ENCODE results near the gene CARNS1. TPM values are rescaled to one million over a fixed set of nuclear protein-coding genes. Genes with fewer than 3 reads are reported as not detected.

The CARNS1 gene
- total RNA-seq, 1 donor from 2014 or later = 0.68 TPM

- Mint-ChIP-seq H3K4me3 (ENCODE audit: low read depth) (no peak overlapping the region), H3K4me1 (ENCODE audit: low read depth) (peaks cover 5% of the 10 kb centered on the region), H3K36me3 (ENCODE audit: low read depth) (no peaks in the 10 kb centered on the region), H3K9me3 (no peaks in the 10 kb centered on the region), H3K27ac (no peak overlapping the region), H3K27me3 (ENCODE audit: low read depth) (peaks cover 21% of the 10 kb centered on the region)
- intact Hi-C loops (cut with micrococcal nuclease) = loop anchor here (5.0 kb wide), 1 partner anchor 114 kb away; the partner anchor contains the start of gene GRK2
- DNase-seq (ENCODE audit: low spot score) = no peak
Observed at GRCh38 chr11:67381244-67381972, 34.1 kb upstream of the CARNS1 start.

- no peaks in the 10 kb centered on the region for H3K9me3 Mint-ChIP-seq
- intact Hi-C loops (cut with micrococcal nuclease) = loop anchor here (1.0 to 5.0 kb wide), 2 partner anchors 25 to 115 kb away; partner anchors contain the start of gene GRK2
- H3K27ac Mint-ChIP-seq = no peak overlapping the region
- peaks cover 17% of the 10 kb centered on the region for H3K27me3 Mint-ChIP-seq (ENCODE audit: low read depth)
- H3K4me1 Mint-ChIP-seq (ENCODE audit: low read depth) = peaks cover 5% of the 10 kb centered on the region
- no peaks in the 10 kb centered on the region for H3K36me3 Mint-ChIP-seq (ENCODE audit: low read depth)
- peak; percentile 73 for DNase-seq (ENCODE audit: low spot score)
- H3K4me3 Mint-ChIP-seq (ENCODE audit: low read depth) = no peak overlapping the region
Observed at GRCh38 chr11:67382276-67383136, 33.0 kb upstream of the CARNS1 start.

GRCh38 chr11:67384851-67385366 is 30.6 kb upstream of the CARNS1 start:
- Mint-ChIP-seq H3K36me3 (ENCODE audit: low read depth) (no peaks in the 10 kb centered on the region), H3K9me3 (no peaks in the 10 kb centered on the region), H3K27me3 (ENCODE audit: low read depth) (peaks cover 11% of the 10 kb centered on the region), H3K4me3 (ENCODE audit: low read depth) (no peak overlapping the region), H3K4me1 (ENCODE audit: low read depth) (peaks cover 12% of the 10 kb centered on the region), H3K27ac (no peak overlapping the region)
- no peak for DNase-seq (ENCODE audit: low spot score)
- intact Hi-C loops (cut with micrococcal nuclease) = loop anchor here (5.0 kb wide), 1 partner anchor 118 kb away; the partner anchor contains the start of gene GRK2

- no peak overlapping the region for H3K4me3 Mint-ChIP-seq (ENCODE audit: low read depth)
- peaks cover 3% of the 10 kb centered on the region for H3K27me3 Mint-ChIP-seq (ENCODE audit: low read depth)
Observed at GRCh38 chr11:67387069-67387468, 28.4 kb upstream of the CARNS1 start.

GRCh38 chr11:67387518-67387917 is 28.0 kb upstream of the CARNS1 start:
- intact Hi-C loops (cut with micrococcal nuclease) = no loop called here
- no peaks in the 10 kb centered on the region for H3K9me3 Mint-ChIP-seq
- no peak overlapping the region for H3K27ac Mint-ChIP-seq

More at GRCh38 chr11:67387069-67387468, 28.4 kb upstream of the CARNS1 start:
- no peaks in the 10 kb centered on the region for H3K9me3 Mint-ChIP-seq
- peaks cover 14% of the 10 kb centered on the region for H3K4me1 Mint-ChIP-seq (ENCODE audit: low read depth)
- DNase-seq (ENCODE audit: low spot score) = no peak
- H3K36me3 Mint-ChIP-seq (ENCODE audit: low read depth) = no peaks in the 10 kb centered on the region
- H3K27ac Mint-ChIP-seq = no peak overlapping the region
- intact Hi-C loops (cut with micrococcal nuclease) = no loop called here

GRCh38 chr11:67389477-67389876 is 26.0 kb upstream of the CARNS1 start:
- peaks cover 14% of the 10 kb centered on the region for H3K36me3 Mint-ChIP-seq (ENCODE audit: low read depth)
- peak overlapping the region; percentile 74 for H3K4me3 Mint-ChIP-seq (ENCODE audit: low read depth)
- peak; percentile 41 for DNase-seq (ENCODE audit: low spot score)
- peaks cover 25% of the 10 kb centered on the region for H3K4me1 Mint-ChIP-seq (ENCODE audit: low read depth)
- H3K27ac Mint-ChIP-seq = peak overlapping the region; percentile 33
- H3K27me3 Mint-ChIP-seq (ENCODE audit: low read depth) = no peaks in the 10 kb centered on the region
- no peaks in the 10 kb centered on the region for H3K9me3 Mint-ChIP-seq
- intact Hi-C loops (cut with micrococcal nuclease) = loop anchor here (1.0 kb wide), 1 partner anchor 117 kb away; no protein-coding TSS in a partner anchor

More at GRCh38 chr11:67387518-67387917, 28.0 kb upstream of the CARNS1 start:
- Mint-ChIP-seq H3K4me1 (ENCODE audit: low read depth) (peaks cover 15% of the 10 kb centered on the region), H3K27me3 (ENCODE audit: low read depth) (peaks cover under 1% of the 10 kb centered on the region), H3K4me3 (ENCODE audit: low read depth) (no peak overlapping the region), H3K36me3 (ENCODE audit: low read depth) (peaks cover 3% of the 10 kb centered on the region)
- no peak for DNase-seq (ENCODE audit: low spot score)

GRCh38 chr11:67390947-67391303 is 24.6 kb upstream of the CARNS1 start:
- H3K36me3 Mint-ChIP-seq (ENCODE audit: low read depth) = peaks cover 14% of the 10 kb centered on the region
- intact Hi-C loops (cut with micrococcal nuclease) = loop anchor here (5.0 kb wide), 1 partner anchor 129 kb away; no protein-coding TSS in a partner anchor
- H3K4me3 Mint-ChIP-seq (ENCODE audit: low read depth) = peak overlapping the region; percentile 89
- no peaks in the 10 kb centered on the region for H3K9me3 Mint-ChIP-seq
- peak overlapping the region; percentile 33 for H3K27ac Mint-ChIP-seq
- no peak for DNase-seq (ENCODE audit: low spot score)
- no peaks in the 10 kb centered on the region for H3K27me3 Mint-ChIP-seq (ENCODE audit: low read depth)
- H3K4me1 Mint-ChIP-seq (ENCODE audit: low read depth) = peaks cover 25% of the 10 kb centered on the region

GRCh38 chr11:67391304-67392182 is 23.9 kb upstream of the CARNS1 start, which contains the start of gene RAD9A:
Gene RAD9A, plus strand, starts transcription at chr11:67391986. Its CDS starts 59 bp downstream, at chr11:67392045.
- H3K27ac Mint-ChIP-seq = peak within 1 kb of the TSS; percentile 52
- H3K4me1 Mint-ChIP-seq (ENCODE audit: low read depth) = peaks cover 27% of the 10 kb centered on the region
- peak within 1 kb of the TSS; percentile 89 for H3K4me3 Mint-ChIP-seq (ENCODE audit: low read depth)
- peaks cover 20% of the 10 kb centered on the region for H3K36me3 Mint-ChIP-seq (ENCODE audit: low read depth)
- no peaks in the 10 kb centered on the region for H3K27me3 Mint-ChIP-seq (ENCODE audit: low read depth)
- H3K9me3 Mint-ChIP-seq = no peaks in the 10 kb centered on the region
- intact Hi-C loops (cut with micrococcal nuclease) = loop anchor here (5.0 kb wide), 1 partner anchor 129 kb away; no protein-coding TSS in a partner anchor
- peak; percentile 89 for DNase-seq (ENCODE audit: low spot score)

GRCh38 chr11:67392183-67392715 is 23.2 kb upstream of the CARNS1 start:
- Mint-ChIP-seq H3K4me1 (ENCODE audit: low read depth) (peaks cover 32% of the 10 kb centered on the region), H3K9me3 (no peaks in the 10 kb centered on the region), H3K27me3 (ENCODE audit: low read depth) (no peaks in the 10 kb centered on the region), H3K36me3 (ENCODE audit: low read depth) (peaks cover 25% of the 10 kb centered on the region), H3K4me3 (ENCODE audit: low read depth) (peak overlapping the region; percentile 89), H3K27ac (peak overlapping the region; percentile 52)
- intact Hi-C loops (cut with micrococcal nuclease) = loop anchor here (5.0 kb wide), 1 partner anchor 130 kb away; no protein-coding TSS in a partner anchor
- no peak for DNase-seq (ENCODE audit: low spot score)

- Mint-ChIP-seq H3K4me1 (ENCODE audit: low read depth) (peaks cover 37% of the 10 kb centered on the region), H3K36me3 (ENCODE audit: low read depth) (peaks cover 36% of the 10 kb centered on the region), H3K27ac (no peak overlapping the region), H3K9me3 (no peaks in the 10 kb centered on the region), H3K27me3 (ENCODE audit: low read depth) (no peaks in the 10 kb centered on the region), H3K4me3 (ENCODE audit: low read depth) (peak overlapping the region; percentile 72)
- intact Hi-C loops (cut with micrococcal nuclease) = loop anchor here (5.0 kb wide), 1 partner anchor 131 kb away; no protein-coding TSS in a partner anchor
- DNase-seq (ENCODE audit: low spot score) = no peak
Observed at GRCh38 chr11:67393437-67393836, 22.0 kb upstream of the CARNS1 start.

GRCh38 chr11:67393990-67394389 is 21.5 kb upstream of the CARNS1 start:
- Mint-ChIP-seq H3K4me3 (ENCODE audit: low read depth) (peak overlapping the region; percentile 72), H3K36me3 (ENCODE audit: low read depth) (peaks cover 39% of the 10 kb centered on the region), H3K9me3 (no peaks in the 10 kb centered on the region), H3K27me3 (ENCODE audit: low read depth) (no peaks in the 10 kb centered on the region), H3K4me1 (ENCODE audit: low read depth) (peaks cover 36% of the 10 kb centered on the region), H3K27ac (no peak overlapping the region)
- intact Hi-C loops (cut with micrococcal nuclease) = loop anchor here (5.0 kb wide), 1 partner anchor 132 kb away; no protein-coding TSS in a partner anchor
- DNase-seq (ENCODE audit: low spot score) = no peak

Measured in activated T-helper 2 cell treated with anti-CD3 and anti-CD28 coated beads, Interferon-gamma antibody, Interleukin-2, Interleukin-4, amounts not matched to agents 10 μg/mL and 5 μg/mL and 100 μg/mL, durations not matched to agents 14 hours and 24 hours and 36 hours (primary cell).